H1 (cell line): Measurements from ENCODE around the gene DTL.

ENCODE experiments used
- EZH2 ChIP-seq: fragments of 200-600 bp; sonication (generic); IDR thresholded peaks from 2 replicates; pipeline ENCODE4 v1.7.1; 2012; ENCODE audit warnings: low read depth, mild to moderate bottlenecking, moderate library complexity, low read length, inconsistent platforms; ENCODE audit not compliant: severe bottlenecking
- POLR2AphosphoS5 ChIP-seq: IDR thresholded peaks from 2 replicates; pipeline ENCODE4 v1.6.1; 2011; ENCODE audit warnings: low read depth, low read length
- TAF1 ChIP-seq: IDR thresholded peaks from 2 replicates; pipeline ENCODE4 v1.6.1; 2011; ENCODE audit warnings: mild to moderate bottlenecking, low read depth, low read length
- YY1 ChIP-seq: IDR thresholded peaks from 2 replicates; pipeline ENCODE4 v1.6.1; 2011; ENCODE audit warnings: low read depth, mild to moderate bottlenecking, low read length
- ZNF274 ChIP-seq: IDR thresholded peaks from 2 replicates; pipeline ENCODE4 v1.7.0; 2012; ENCODE audit warnings: low read length, borderline replicate concordance; ENCODE audit errors: extremely low read depth

DNA sequence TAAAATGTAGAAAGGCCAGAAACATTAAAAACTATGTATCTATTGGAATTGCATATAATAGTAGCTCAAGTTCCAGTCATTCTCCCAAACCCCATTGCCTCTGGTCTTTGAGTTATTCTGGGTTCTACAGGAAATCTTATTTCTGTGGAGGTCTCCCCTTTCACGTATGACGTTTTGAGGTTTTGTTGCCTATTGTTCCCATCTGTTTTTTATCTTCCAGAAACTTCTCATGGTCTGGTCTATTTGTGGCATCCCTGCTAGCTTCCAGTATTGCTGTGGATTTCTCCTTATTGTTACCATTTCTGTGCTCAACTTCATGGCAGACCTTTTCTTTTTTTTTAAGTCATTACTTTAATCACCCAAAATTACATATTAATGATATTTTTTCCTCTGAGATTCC is 43.3 kb downstream of the DTL start:
- TF ChIP-seq ZNF274 (no peak), YY1 (no peak), TAF1 (no peak), POLR2AphosphoS5 (no peak), EZH2 (no peak)
